Stimulated activated CD4-positive, alpha-beta T cell treated with anti-CD3 and anti-CD28 coated beads, Interleukin-1b, Interleukin-23, amount 100 ng/mL, for 24 hours (primary cell): ENCODE measurements around the gene SRGAP3.

Experiments
- DNase-seq, 4 experiments: peaks; one replicate each; pipeline ENCODE4 v3.0.0-alpha.2; 2020; ENCODE audit warnings: low read depth in 4 of 4, low spot score in 1 of 4

Gene SRGAP3

GRCh38 chr3:9254764-9255163 is 5.3 kb upstream of the SRGAP3 start:
- DNase-seq = no peak

GRCh38 chr3:9253327-9253726 is 3.9 kb upstream of the SRGAP3 start:
- no peak for DNase-seq

GRCh38 chr3:9251055-9251786 is 1.8 kb upstream of the SRGAP3 start:
- DNase-seq = no peak

DNA sequence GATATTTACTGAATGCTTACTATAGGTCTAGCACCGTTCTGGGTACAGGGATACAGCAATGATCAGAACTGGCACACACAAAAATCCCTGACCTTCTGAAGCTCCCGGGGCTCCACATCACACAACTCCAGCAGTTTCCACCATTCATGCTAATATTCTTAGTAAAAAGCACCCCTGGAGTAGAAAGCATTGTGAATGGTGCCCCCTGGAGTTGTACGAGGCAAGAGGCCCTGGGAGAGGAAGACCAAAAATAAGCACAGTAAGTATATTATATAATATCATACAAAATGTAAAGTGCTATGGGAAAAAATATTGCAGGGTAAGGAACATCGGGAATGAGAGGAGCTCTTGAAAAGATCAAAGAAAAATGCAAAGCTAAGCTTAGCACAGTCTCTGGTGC is 790 bp upstream of the SRGAP3 start:
- DNase-seq = no peak

- no peak for DNase-seq
Observed at GRCh38 chr3:9248522-9249271, 749 bp downstream of the SRGAP3 start.

DNA sequence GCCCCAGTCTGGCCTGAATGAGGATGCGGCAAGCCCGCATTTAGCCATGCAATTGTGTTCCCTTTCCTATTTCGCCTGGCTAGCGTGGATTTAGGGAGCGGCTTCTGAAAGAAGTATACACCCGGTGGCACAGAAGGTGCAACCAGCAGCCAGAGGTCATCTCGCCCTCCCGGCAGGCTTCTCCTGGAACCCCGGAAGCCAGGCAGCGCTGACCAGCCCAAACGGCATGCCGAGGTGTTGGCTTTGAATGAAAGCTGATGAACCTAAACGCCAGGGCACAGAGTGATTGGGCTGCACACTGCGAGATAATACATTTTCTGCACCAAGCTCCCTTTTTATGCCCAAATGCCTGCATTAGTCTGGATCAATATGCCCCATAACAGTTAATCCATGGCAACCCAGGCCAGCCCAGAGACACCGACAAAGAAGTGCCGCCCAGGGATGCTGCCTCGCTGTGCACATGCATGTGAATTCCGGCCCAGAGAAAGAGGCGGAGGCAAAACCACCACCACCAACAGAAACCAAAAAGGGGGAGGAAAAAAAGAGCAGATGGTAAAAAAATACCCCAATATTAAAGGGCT is 1.4 kb downstream of the SRGAP3 start:
- no peak for DNase-seq

DNA sequence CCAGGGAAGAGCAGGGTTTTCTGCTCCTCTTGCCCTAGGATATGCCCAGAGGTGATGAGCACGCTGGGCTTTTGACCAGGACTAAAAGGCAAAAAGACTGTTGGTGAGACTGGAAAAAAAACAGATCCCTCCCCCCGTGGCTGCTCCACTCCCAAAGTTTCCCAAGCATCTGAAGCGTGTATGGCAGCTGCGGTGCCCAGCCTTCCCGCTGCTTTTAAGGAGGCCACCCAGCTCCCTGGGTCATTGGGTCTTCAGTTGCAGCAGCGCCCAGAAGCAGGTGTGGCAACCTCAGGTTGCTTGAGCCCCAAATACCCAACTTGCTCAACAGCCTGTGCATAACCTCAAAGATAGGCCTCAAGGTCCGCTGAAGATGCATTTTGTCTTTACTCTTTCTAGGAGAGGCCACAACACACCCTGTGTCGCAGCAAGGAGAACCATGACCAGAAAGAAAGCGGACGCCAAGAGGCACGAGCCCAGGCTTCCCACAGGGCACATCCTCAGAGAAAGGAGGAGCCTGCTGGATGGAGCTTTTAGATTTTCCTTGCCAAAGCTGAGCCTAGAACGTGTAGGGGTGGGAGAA is 2.0 kb downstream of the SRGAP3 start:
- no peak for DNase-seq

DNA sequence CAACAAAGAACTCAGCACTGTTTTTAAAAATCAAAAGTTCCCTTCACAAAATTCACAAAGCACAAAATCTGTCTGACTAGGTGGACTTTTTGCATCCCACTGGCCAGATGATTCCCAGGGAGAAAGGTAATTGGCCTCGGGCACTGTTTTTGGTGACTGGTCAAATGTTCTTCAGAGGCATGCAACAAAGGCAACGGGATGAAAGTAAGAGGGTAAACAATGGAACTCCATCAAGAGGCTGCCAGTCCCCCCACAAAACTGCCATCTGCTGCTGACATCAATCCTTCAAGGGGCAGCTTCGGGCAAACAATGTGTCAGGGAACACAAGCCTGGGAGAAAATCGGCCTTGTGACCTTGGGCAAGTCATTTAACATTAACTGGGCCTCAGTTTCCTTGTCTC is 3.3 kb downstream of the SRGAP3 start:
- DNase-seq = no peak

DNA sequence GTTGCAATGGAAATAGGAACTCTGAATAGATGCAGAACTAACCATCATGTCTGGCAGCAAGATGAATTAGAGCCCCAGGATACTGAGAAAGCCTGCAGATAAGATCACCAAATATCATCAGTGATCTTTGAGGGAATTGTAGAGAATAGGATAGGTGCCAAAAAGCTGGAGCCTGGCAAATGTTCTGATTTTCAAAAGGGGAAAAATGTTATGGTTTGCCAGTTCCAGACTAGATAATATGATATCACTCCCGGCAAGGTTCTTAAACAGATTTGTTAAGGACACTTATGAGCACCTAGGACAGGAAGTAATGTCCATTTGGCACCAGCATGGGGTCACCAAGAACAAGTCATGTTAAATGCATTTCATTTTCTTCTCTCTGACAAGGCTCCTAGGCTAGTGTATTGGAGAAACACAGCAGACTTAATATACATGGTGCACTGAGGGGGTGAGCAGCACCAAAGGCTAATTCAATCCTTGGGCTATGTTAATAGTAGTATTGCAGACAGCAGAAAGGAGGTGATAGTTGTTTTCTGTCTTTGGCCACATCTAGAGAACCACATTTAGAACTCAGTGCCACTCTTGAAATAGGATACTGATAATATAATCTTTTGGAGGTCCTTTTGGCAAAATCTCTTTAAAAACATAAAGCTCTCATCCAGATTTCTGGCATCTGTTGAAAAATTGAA is 4.8 kb downstream of the SRGAP3 start:
- no peak for DNase-seq

DNA sequence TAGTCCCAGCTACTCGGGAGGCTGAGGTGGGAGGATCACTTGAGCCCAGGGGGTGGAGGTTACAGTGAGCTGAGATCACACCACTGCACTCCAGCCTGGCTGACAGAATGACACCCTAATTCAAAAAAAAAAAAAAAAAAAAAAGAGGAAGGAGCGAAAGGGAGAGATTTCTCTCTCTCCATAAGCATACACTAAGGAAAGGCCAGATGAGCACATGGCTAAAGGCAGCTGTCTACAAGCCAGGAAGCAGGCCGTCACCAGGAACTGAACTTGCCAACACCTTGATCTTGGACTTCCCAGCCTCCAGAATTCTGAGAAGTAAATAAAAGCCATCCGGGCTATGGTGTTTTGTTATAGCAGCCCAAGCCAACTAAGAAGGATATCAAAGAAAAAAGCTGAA is 7.5 kb downstream of the SRGAP3 start:
- DNase-seq = no peak

DNA sequence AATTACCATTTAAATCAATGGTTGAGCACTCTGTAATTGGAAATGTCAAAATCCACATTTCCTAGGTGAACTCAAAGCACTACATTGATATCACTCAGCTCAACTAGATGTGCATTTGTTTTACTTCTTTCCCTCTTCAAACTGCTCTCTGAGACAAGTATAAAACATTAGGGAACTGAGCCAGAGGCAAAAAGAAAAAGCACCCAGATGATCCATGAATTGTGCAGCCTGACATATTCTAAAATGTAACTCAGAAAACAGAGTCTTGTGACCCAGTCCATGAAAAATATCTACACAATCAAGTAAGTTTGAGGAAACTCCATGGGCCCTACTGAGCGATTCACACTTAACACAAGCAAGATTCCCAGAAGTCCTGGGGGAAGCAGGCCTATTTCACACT is 9.8 kb downstream of the SRGAP3 start:
- no peak for DNase-seq

- no peak for DNase-seq
Observed at GRCh38 chr3:9238721-9239295, 10.6 kb downstream of the SRGAP3 start.

- no peak for DNase-seq
Observed at GRCh38 chr3:9238276-9238675, 11.2 kb downstream of the SRGAP3 start.

GRCh38 chr3:9233814-9234600 is 15.4 kb downstream of the SRGAP3 start:
- DNase-seq = no peak

GRCh38 chr3:9233101-9233500 is 16.3 kb downstream of the SRGAP3 start:
- DNase-seq = no peak

DNA sequence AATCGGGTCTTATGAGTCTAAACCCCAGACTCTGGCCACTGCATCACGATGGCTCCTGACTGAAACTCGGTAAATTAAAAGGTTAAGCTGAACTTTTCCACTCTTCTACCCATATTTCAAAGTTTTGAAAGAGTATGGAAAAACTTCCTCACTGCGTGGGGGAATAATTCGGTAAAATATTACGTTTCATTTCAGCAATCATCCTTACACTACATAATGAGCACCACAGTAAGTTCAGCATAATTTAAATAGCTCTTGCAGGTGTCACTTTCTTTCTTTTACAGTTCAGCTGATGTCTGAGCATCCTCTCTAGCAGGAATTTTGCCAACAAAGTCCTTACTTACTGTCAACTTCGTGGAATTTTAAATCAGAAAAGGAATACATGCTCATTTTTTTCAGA is 17.5 kb downstream of the SRGAP3 start:
- no peak for DNase-seq

GRCh38 chr3:9231471-9231870 is 18.0 kb downstream of the SRGAP3 start:
- DNase-seq = no peak

- DNase-seq = no peak
Observed at GRCh38 chr3:9231006-9231405, 18.4 kb downstream of the SRGAP3 start.

DNA sequence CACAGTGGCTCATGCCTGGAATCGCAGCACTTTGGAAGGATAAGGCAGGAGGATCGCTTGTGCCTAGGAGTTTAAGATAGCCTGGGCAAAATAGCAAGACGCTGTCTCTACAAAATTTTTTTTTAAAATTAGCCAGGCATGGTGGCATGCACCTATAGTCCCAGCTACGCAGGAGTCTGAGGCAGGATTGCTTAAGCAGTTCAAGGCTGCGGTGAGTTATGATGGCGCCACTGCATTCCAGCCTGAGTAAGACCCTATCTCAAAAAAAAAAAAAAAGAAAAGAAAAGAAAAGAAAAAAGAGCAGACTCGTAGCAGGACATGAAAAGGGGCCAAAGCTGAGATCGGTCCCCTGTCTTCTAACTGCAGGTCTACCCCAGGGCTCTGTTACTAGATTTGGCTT is 18.9 kb downstream of the SRGAP3 start:
- no peak for DNase-seq

DNA sequence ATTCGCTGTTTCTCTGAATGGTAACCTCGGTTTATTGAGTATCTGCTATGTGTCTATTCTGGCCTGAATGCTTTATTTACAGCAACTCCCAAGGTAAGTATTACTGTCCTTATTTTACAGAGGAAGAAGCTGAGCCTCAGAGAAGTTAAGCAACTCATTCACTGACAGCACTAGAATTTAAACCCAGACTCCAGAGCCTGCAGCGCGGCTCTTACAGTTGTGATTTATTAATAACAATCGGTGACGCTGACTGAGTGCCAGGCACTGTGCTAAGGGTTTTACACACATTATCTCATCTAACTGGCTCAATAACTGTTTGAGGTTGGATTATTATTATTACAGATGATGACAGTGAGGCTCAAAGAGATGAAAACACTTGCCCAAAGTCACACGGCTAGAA is 19.6 kb downstream of the SRGAP3 start:
- DNase-seq = no peak
